H1 (cell line): ENCODE results near the gene MRI1. TPM values are rescaled to one million over a fixed set of nuclear protein-coding genes. Genes with fewer than 3 reads are reported as not detected.

Source experiments
- CTCF ChIA-PET: fragments of 300-600 bp; sonication (Branson Sonifier 250); formaldehyde crosslinking; loops from one replicate; lab custom pipeline; 2021; ENCODE audit not compliant: partially characterized antibody; lab: Charles Lee
- POLR2A ChIA-PET: fragments of 300-600 bp; sonication (Branson Sonifier 250); formaldehyde crosslinking; loops from one replicate; lab custom pipeline; 2021; ENCODE audit warnings: inconsistent platforms; ENCODE audit not compliant: partially characterized antibody; lab: Charles Lee
- DNase-seq, 2 experiments: peaks; one replicate each; pipeline versions ENCODE4 v3.0.0 to v3.0.0-alpha.2; 2010 to 2022; ENCODE audit warnings: low spot score in 2 of 2, low read depth in 1 of 2, mixed read lengths in 1 of 2
- FAIRE-seq: peaks from 2 replicates; lab custom pipeline; 2011; peaks lifted over from hg19 to GRCh38; lab: Jason Lieb, UNC
- H2AFZ ChIP-seq: 2 replicates; pipeline ENCODE4 v1.8.1; 2012; ENCODE audit warnings: low read length, inconsistent platforms
- H2AK5ac ChIP-seq: 2 replicates; pipeline ENCODE4 v1.6.1; 2013; ENCODE audit warnings: low read depth, low read length
- H2BK120ac ChIP-seq: replicated peaks from 2 replicates; pipeline ENCODE3; 2013; ENCODE audit warnings: low read depth, low read length, inconsistent platforms
- H2BK12ac ChIP-seq: 2 replicates; pipeline ENCODE4 v1.6.1; 2013; ENCODE audit warnings: low read depth, low read length
- H2BK15ac ChIP-seq: 2 replicates; pipeline ENCODE4 v1.6.1; 2013; ENCODE audit warnings: low read length
- H2BK20ac ChIP-seq: 2 replicates; pipeline ENCODE4 v1.6.1; 2013; ENCODE audit warnings: low read length
- H2BK5ac ChIP-seq: 2 replicates; pipeline ENCODE4 v1.6.1; 2013; ENCODE audit warnings: low read depth, low read length
- H3K14ac ChIP-seq: 2 replicates; pipeline ENCODE4 v1.6.1; 2013; ENCODE audit warnings: inconsistent platforms; ENCODE audit not compliant: insufficient read length
- H3K18ac ChIP-seq: 2 replicates; pipeline ENCODE4 v1.6.1; 2013; ENCODE audit warnings: low read length; ENCODE audit errors: extremely low read depth
- H3K23ac ChIP-seq: 2 replicates; pipeline ENCODE4 v1.6.1; 2013; ENCODE audit warnings: inconsistent platforms; ENCODE audit not compliant: insufficient read length
- H3K23me2 ChIP-seq: 2 replicates; pipeline ENCODE4 v1.6.1; 2013; ENCODE audit warnings: low read depth, low read length
- H3K27ac ChIP-seq: 2 replicates; pipeline ENCODE4 v1.6.1; 2011; ENCODE audit warnings: low read depth, low read length, inconsistent platforms
- H3K27me3 ChIP-seq, 4 experiments: replicated peaks in 1 of 4; 1 replicate in 1 of 4; 2 replicates in 3 of 4; pipeline versions ENCODE4 v1.6.1 to v1.8.1; 2011 to 2013; ENCODE audit warnings: low read length in 3 of 4, mild to moderate bottlenecking in 3 of 4, inconsistent platforms in 2 of 4, mixed read lengths in 2 of 4, moderate library complexity in 1 of 4; ENCODE audit not compliant: control insufficient read depth in 3 of 4, insufficient read depth in 3 of 4; ENCODE audit errors: extremely low read depth in 1 of 4
- H3K36me3 ChIP-seq, 4 experiments: 2 replicates each; pipeline versions ENCODE4 v1.6.1 to v1.8.1; 2011 to 2013; ENCODE audit warnings: mild to moderate bottlenecking in 4 of 4, low read length in 3 of 4, moderate library complexity in 2 of 4, control low read depth in 1 of 4, inconsistent platforms in 1 of 4; ENCODE audit not compliant: insufficient read depth in 4 of 4, control insufficient read depth in 2 of 4
- H3K4ac ChIP-seq: replicated peaks from 2 replicates; pipeline ENCODE3; 2013; ENCODE audit warnings: low read length, low read depth, mixed read lengths, inconsistent platforms; ENCODE audit not compliant: insufficient read length
- H3K4me1 ChIP-seq, 4 experiments: replicated peaks in 1 of 4; 1 replicate in 1 of 4; 2 replicates in 3 of 4; pipeline versions ENCODE4 v1.6.1 to v1.8.1; 2011 to 2013; ENCODE audit warnings: low read length in 3 of 4, inconsistent platforms in 2 of 4, mixed read lengths in 1 of 4; ENCODE audit not compliant: insufficient read depth in 4 of 4, control insufficient read depth in 3 of 4
- H3K4me2 ChIP-seq, 2 experiments: 2 replicates each; pipeline versions ENCODE4 v1.6.1 to v1.8.1; 2011 to 2013; ENCODE audit warnings: low read depth in 2 of 2, low read length in 2 of 2, control low read depth in 1 of 2, inconsistent platforms in 1 of 2, mild to moderate bottlenecking in 1 of 2; ENCODE audit not compliant: insufficient read depth in 1 of 2
- H3K4me3 ChIP-seq, 4 experiments: fragments of 200-600, 300-600 bp in 1 of 4; sonication (generic), shearing (Covaris generic), sonication (Bioruptor Twin) in 1 of 4; 2 replicates each; pipeline versions ENCODE4 v1.5.1 to v1.8.1; 2011 to 2016; ENCODE audit warnings: low read length in 4 of 4, low read depth in 3 of 4, control low read depth in 2 of 4, inconsistent platforms in 2 of 4, mild to moderate bottlenecking in 2 of 4, mixed read lengths in 1 of 4, moderate library complexity in 1 of 4; ENCODE audit not compliant: insufficient read depth in 2 of 4; ENCODE audit errors: extremely low read depth in 1 of 4
- H3K56ac ChIP-seq: replicated peaks from 2 replicates; pipeline ENCODE3; 2013; ENCODE audit warnings: low read depth, mild to moderate bottlenecking, mixed read lengths, low read length, inconsistent platforms; ENCODE audit not compliant: insufficient read length
- H3K79me1 ChIP-seq: 2 replicates; pipeline ENCODE4 v1.6.1; 2013; ENCODE audit warnings: low read depth, low read length, control low read depth
- H3K79me2 ChIP-seq, 2 experiments: 2 replicates each; pipeline versions ENCODE4 v1.6.1 to v1.8.1; 2012 to 2013; ENCODE audit warnings: low read length in 2 of 2, mild to moderate bottlenecking in 2 of 2, inconsistent platforms in 1 of 2; ENCODE audit not compliant: insufficient read depth in 2 of 2, control insufficient read depth in 1 of 2
- H3K9ac ChIP-seq, 4 experiments: replicated peaks in 1 of 4; 1 replicate in 1 of 4; 2 replicates in 3 of 4; pipeline versions ENCODE4 v1.6.1 to v1.8.1; 2011 to 2013; ENCODE audit warnings: low read depth in 3 of 4, low read length in 3 of 4, control low read depth in 2 of 4, mild to moderate bottlenecking in 2 of 4, moderate library complexity in 2 of 4, inconsistent platforms in 1 of 4; ENCODE audit errors: extremely low read depth in 1 of 4
- H3K9me3 ChIP-seq, 2 experiments: 2 replicates each; pipeline versions ENCODE4 v1.6.1 to v1.8.1; 2012 to 2013; ENCODE audit warnings: mild to moderate bottlenecking in 2 of 2, moderate library complexity in 2 of 2, control low read depth in 1 of 2, inconsistent platforms in 1 of 2, low read depth in 1 of 2, low read length in 1 of 2, mixed read lengths in 1 of 2; ENCODE audit not compliant: insufficient read depth in 2 of 2
- H4K20me1 ChIP-seq, 2 experiments: replicated peaks in 1 of 2; 2 replicates each; pipeline versions ENCODE3 to v1.8.1; 2011 to 2013; ENCODE audit warnings: inconsistent platforms in 2 of 2, low read length in 2 of 2, mild to moderate bottlenecking in 1 of 2; ENCODE audit not compliant: insufficient read depth in 2 of 2, control insufficient read depth in 1 of 2
- H4K5ac ChIP-seq: 2 replicates; pipeline ENCODE4 v1.6.1; 2013; ENCODE audit warnings: low read length, low read depth, mixed read lengths, inconsistent platforms; ENCODE audit not compliant: insufficient read length
- H4K8ac ChIP-seq: 2 replicates; pipeline ENCODE4 v1.8.0; 2013; ENCODE audit warnings: mild to moderate bottlenecking, moderate library complexity, low read length, inconsistent platforms; ENCODE audit not compliant: insufficient read depth; ENCODE audit errors: extremely low read depth
- H4K91ac ChIP-seq: replicated peaks from 2 replicates; pipeline ENCODE3; 2013; ENCODE audit warnings: low read length, mixed read lengths, inconsistent platforms; ENCODE audit not compliant: insufficient read length
- ASH2L ChIP-seq: fragments of 200-600, 300-600 bp; sonication (generic); IDR thresholded peaks from one replicate; pipeline ENCODE4 v1.7.1; 2017; ENCODE audit warnings: low read length
- CBX8 ChIP-seq: fragments of 300-800, 300-1000 bp; sonication (generic); IDR thresholded peaks from 2 replicates; pipeline ENCODE4 v1.7.1; 2016; ENCODE audit warnings: low read depth, low read length, borderline replicate concordance
- CEBPB ChIP-seq: IDR thresholded peaks from 2 replicates; pipeline ENCODE4 v1.6.1; 2012; ENCODE audit warnings: low read depth, low read length
- HDAC2 ChIP-seq, 2 experiments: fragments of 300-600 bp in 1 of 2; sonication (generic) in 1 of 2; IDR thresholded peaks; 2 replicates each; pipeline ENCODE4 v1.6.1; 2011 to 2012; ENCODE audit warnings: low read depth in 2 of 2, low read length in 2 of 2, mild to moderate bottlenecking in 2 of 2, moderate library complexity in 2 of 2, borderline replicate concordance in 1 of 2, inconsistent platforms in 1 of 2
- MAX ChIP-seq: IDR thresholded peaks from 2 replicates; pipeline ENCODE4 v1.6.1; 2012; ENCODE audit warnings: inconsistent platforms
- NRF1 ChIP-seq: IDR thresholded peaks from 2 replicates; pipeline ENCODE4 v1.6.1; 2011; ENCODE audit warnings: mild to moderate bottlenecking, low read depth, low read length, improper control_type of control experiment
- PHF8 ChIP-seq: fragments of 200-600 bp; sonication (generic); conservative IDR thresholded peaks from 2 replicates; pipeline ENCODE4 v1.7.1; 2012; ENCODE audit warnings: low read depth, mild to moderate bottlenecking, inconsistent platforms, low read length, moderate library complexity
- POLR2AphosphoS5 ChIP-seq: IDR thresholded peaks from 2 replicates; pipeline ENCODE4 v1.6.1; 2011; ENCODE audit warnings: low read depth, low read length
- RNF2 ChIP-seq: fragments of 200-900, 300-1000 bp; sonication (generic); IDR thresholded peaks from 2 replicates; pipeline ENCODE4 v1.7.1; 2016; ENCODE audit warnings: borderline replicate concordance, low read depth, mild to moderate bottlenecking, antibody characterized with exemption, low read length; ENCODE audit not compliant: poor library complexity, severe bottlenecking; ENCODE audit errors: missing control alignments
- RXRA ChIP-seq: IDR thresholded peaks from 2 replicates; pipeline ENCODE4 v1.6.1; 2011; ENCODE audit warnings: low read depth, mild to moderate bottlenecking, low read length, moderate library complexity; ENCODE audit not compliant: insufficient read depth
- SIN3A ChIP-seq, 2 experiments: IDR thresholded peaks in 1 of 2; conservative IDR thresholded peaks in 1 of 2; 2 replicates each; pipeline ENCODE4 v1.6.1; 2011 to 2012; ENCODE audit warnings: low read length in 2 of 2, improper control_type of control experiment in 1 of 2, low read depth in 1 of 2, mild to moderate bottlenecking in 1 of 2
- SP2 ChIP-seq: IDR thresholded peaks from 2 replicates; pipeline ENCODE4 v1.6.1; 2012; ENCODE audit warnings: mild to moderate bottlenecking, low read length, inconsistent platforms
- SUZ12 ChIP-seq: fragments of 200-600 bp; sonication (generic); IDR thresholded peaks from 2 replicates; pipeline ENCODE4 v1.6.1; 2012; ENCODE audit warnings: mild to moderate bottlenecking, inconsistent platforms, low read length, moderate library complexity, mixed read lengths
- TEAD4 ChIP-seq: IDR thresholded peaks from 2 replicates; pipeline ENCODE4 v1.6.1; 2012; ENCODE audit warnings: low read depth, low read length, inconsistent platforms, mixed read lengths
- WGBS, 2 experiments: shearing (Covaris generic) in 1 of 2; methylation state at CpG; one replicate each; pipeline versions ENCODE4 v1.1.6 to v1.1.7; 2013 to 2015; ENCODE audit warnings: low lambda C conversion rate in 2 of 2, mixed read lengths in 2 of 2, inconsistent platforms in 1 of 2, low coverage in 1 of 2, missing lambda C conversion rate in 1 of 2; ENCODE audit not compliant: insufficient replicate concordance in 2 of 2, insufficient coverage in 1 of 2, insufficient read length in 1 of 2; ENCODE audit errors: extremely low coverage in 1 of 2, missing lambda C conversion rate in 1 of 2; 5-methylcytosine and 5-hydroxymethylcytosine counted together
- polyA plus RNA-seq, 7 experiments: library from polyadenylated mRNA; depleted of rRNA in 3 of 7; stranded (reverse) in 5 of 7; unstranded in 2 of 7; fragments of >200 nt in 5 of 7; fragments of 200-250 nt in 2 of 7; gene quantifications; 1 replicate in 5 of 7; 2 replicates in 1 of 7; 4 replicates in 1 of 7; pipeline versions ENCODE4 v1.2.1 to v1.2.3, GENCODE V29; 2011 to 2013; ENCODE audit warnings: missing spikeins in 2 of 7, mixed read lengths in 2 of 7
- total RNA-seq: library from RNA; stranded (reverse); fragmentation: NEBNext Ultra II Directional; extraction: Animal tissue kit (Norgen Biotek cat#: 25700); gene quantifications from 2 replicates; pipeline ENCODE4 v1.2.1, GENCODE V29; 2021

The MRI1 gene
- total and polyA plus RNA-seq, 2 of the 8 experiments (the other 6 are each of a cell fraction or from before 2014, with no cell fraction given): 24.5 to 29.5 TPM

GRCh38 chr19:13758795-13759194 lies 5.5 kb upstream of the MRI1 start:
- Histone ChIP-seq H2AK5ac (no peak overlapping the region), H3K36me3 (peaks cover 4 to 65% (median 18%) of the 10 kb centered on the region in 4 experiments; a peak in 6 of 8 replicates), H3K23ac (no peak overlapping the region), H3K56ac (no peak overlapping the region), H2BK12ac (no peak overlapping the region), H3K9me3 (no peaks in the 10 kb centered on the region), H4K5ac (no peak overlapping the region), H3K4me3 (no peak overlapping the region), H3K9ac (no peak overlapping the region), H3K14ac (no peak overlapping the region), H4K8ac (no peak overlapping the region; the same call in 1 of the 2 replicates), H3K27ac (no peak overlapping the region), H3K18ac (no peak overlapping the region), H2AFZ (no peak overlapping the region), H3K79me2 (no peaks in the 10 kb centered on the region), H3K79me1 (no peaks in the 10 kb centered on the region), H4K91ac (no peak overlapping the region), H3K4ac (no peak overlapping the region), H2BK20ac (no peak overlapping the region), H3K23me2 (no peaks in the 10 kb centered on the region), H3K27me3 (no peaks in the 10 kb centered on the region), H4K20me1 (peaks cover 0 to 6% of the 10 kb centered on the region in 2 experiments), H2BK120ac (no peak overlapping the region), H3K4me1 (no peaks in the 10 kb centered on the region), H2BK5ac (no peak overlapping the region), H2BK15ac (no peak overlapping the region), H3K4me2 (no peak overlapping the region)
- FAIRE-seq (no peak), DNase-seq (no peak)
- ChIA-PET CTCF (interaction anchor here (1.3 kb wide), 1 partner anchor 9 kb away, joined by 3 read pairs; no protein-coding TSS in a partner anchor), POLR2A (no interaction called here)
- 88% methylated on average over 20 of the region's 24 CpGs; no CpG with 5 or more reads in 1 of the 2 experiments for WGBS, 2 experiments
- TF ChIP-seq CBX8 (no peak), SP2 (no peak), MAX (no peak), SUZ12 (no peak), RNF2 (no peak), PHF8 (no peak), HDAC2 (IDR thresholded peaks at IDR 0.05; ENCODE audit: borderline replicate concordance in 1 of 2, low read depth in 2 of 2, low read length in 2 of 2) (no peak), SIN3A (conservative IDR thresholded peaks at IDR 0.05 in 1 of 2, IDR thresholded peaks at IDR 0.05 in 1 of 2; ENCODE audit: low read depth in 1 of 2, low read length in 2 of 2) (no peak), NRF1 (no peak), ASH2L (no peak), CEBPB (no peak), RXRA (no peak), TEAD4 (no peak), POLR2AphosphoS5 (no peak)
